ENCODE results near the gene LRRK1.

Gene LRRK1

GRCh38 chr15:101104141-101104540 is 185.0 kb downstream of the LRRK1 start:
- DNase-seq (ENCODE audit: low spot score): no peak

GRCh38 chr15:101105059-101105891 is 186.1 kb downstream of the LRRK1 start:
- DNase-seq (ENCODE audit: low spot score): no peak
- TF ChIP-seq CTCF (IDR thresholded peaks at IDR 0.05; ENCODE audit: extremely low read depth, missing control alignments): no peak

More at GRCh38 chr15:101104141-101104540, 185.0 kb downstream of the LRRK1 start:
- TF ChIP-seq CTCF (IDR thresholded peaks at IDR 0.05; ENCODE audit: extremely low read depth, missing control alignments): no peak

GRCh38 chr15:101107101-101107500 is 187.9 kb downstream of the LRRK1 start:
- DNase-seq (ENCODE audit: low spot score): no peak
- no peak for TF ChIP-seq CTCF (IDR thresholded peaks at IDR 0.05; ENCODE audit: extremely low read depth, missing control alignments)

GRCh38 chr15:101107625-101108460 is 188.7 kb downstream of the LRRK1 start:
- no peak for TF ChIP-seq CTCF (IDR thresholded peaks at IDR 0.05; ENCODE audit: extremely low read depth, missing control alignments)

GRCh38 chr15:101108461-101108775 is 189.3 kb downstream of the LRRK1 start:
- no peak for DNase-seq (ENCODE audit: low spot score)
- no peak for TF ChIP-seq CTCF (IDR thresholded peaks at IDR 0.05; ENCODE audit: extremely low read depth, missing control alignments)

More at GRCh38 chr15:101107625-101108460, 188.7 kb downstream of the LRRK1 start:
- DNase-seq (ENCODE audit: low spot score): no peak

GRCh38 chr15:101108791-101109190 is 189.6 kb downstream of the LRRK1 start:
- TF ChIP-seq CTCF (IDR thresholded peaks at IDR 0.05; ENCODE audit: extremely low read depth, missing control alignments): no peak
- DNase-seq (ENCODE audit: low spot score): no peak
